ENCODE data around the gene FOXJ3. TPM values are rescaled to one million over a fixed set of nuclear protein-coding genes. Genes with fewer than 3 reads are reported as not detected.

FOXJ3 gene
- total RNA-seq, 6 donors from 2014 or later = 21.6 to 81.4 (median 39.3) TPM

DNA sequence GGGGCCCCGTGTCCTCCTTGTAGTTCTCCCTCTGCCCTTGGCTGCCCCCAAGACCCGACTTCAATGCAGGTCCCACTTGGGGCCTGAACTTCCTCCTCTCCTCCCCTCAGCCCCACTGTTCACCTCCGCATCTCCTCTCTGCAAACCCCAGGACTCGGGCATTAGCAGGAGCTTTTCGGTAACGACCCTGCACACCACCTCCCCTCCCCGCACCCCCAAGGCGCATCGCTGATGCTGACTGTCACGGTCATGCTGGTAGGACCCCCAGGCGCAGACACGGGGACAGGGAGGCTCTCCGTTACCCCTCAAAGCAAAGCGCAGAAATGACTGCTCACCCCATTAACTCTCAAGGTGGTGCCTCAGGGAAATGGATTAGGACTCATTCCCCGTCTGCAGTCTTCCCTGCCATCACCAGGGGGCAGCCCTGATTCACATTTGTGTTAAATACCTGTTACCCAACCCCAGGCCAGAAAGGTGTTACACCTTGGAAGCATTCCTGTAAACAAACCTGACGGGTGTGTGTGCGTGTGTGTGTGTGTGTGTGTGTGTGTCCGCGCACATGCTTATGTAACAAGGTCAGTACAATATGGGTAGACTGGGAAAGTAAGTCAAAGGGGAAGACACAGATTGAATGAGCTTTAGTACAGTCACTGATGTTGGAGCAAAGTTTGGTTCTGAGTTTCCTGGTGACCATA lies 188.3 kb downstream of the FOXJ3 start:
- WGBS, 2 donors = 25 to 39% methylated on average over 12 to 19 of the region's 19 CpGs

DNA sequence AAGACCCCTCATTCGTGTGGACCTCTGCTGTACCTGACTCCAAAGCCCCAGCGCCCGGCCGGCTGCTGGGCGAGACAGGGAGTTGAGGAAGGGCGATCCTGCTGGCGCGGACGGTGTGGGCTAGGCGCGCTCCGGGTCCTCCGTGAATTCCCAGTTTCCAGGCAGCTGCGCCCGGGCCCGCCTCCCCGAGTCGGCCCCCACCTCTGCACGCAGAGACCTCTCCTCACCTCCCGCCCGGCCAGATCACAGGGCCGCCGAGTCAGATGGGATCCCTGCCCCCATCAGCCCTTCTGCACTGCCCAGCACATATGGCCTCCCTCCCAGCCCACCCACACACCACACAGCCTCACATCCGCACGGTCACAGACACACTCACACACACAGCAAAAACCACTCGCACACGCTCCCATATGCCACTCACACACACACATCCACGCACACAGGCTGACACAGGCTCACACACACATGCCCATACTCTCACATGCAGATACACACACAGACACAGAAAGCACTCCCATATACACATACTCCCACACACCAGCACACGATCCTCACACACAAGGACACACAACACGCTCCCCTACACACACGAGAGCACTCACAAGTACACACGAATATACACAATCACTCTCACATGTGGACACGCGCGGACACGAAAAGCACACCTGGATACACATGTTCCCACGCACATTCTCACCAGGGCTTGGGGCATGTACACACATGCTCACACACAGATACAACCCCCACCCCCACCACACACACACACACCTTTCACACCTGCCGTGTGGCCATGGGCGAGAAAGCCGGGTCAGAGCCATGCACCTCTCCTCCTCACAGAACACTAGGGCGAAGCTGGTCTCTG lies 189.0 kb downstream of the FOXJ3 start:
- ATAC-seq (ENCODE audit: low FRiP score in 2 of 2) (no peak), DNase-seq (peak in 1 of 2 donors; percentile 77)
- Histone ChIP-seq H3K4me3 (no peak overlapping the region), H3K9me3 (no peaks in the 10 kb centered on the region), H3K36me3 (no peaks in the 10 kb centered on the region), H3K27me3 (no peaks in the 10 kb centered on the region), H3K4me1 (peaks cover 0 to 18% (median 7%) of the 10 kb centered on the region in 4 donors), H3K27ac (no peak overlapping the region)
- WGBS, 2 donors = 74% methylated on average over 23 to 41 of the region's 41 CpGs
- TF ChIP-seq EP300 (IDR thresholded peaks at IDR 0.05) (no peak), POLR2A (IDR thresholded peaks at IDR 0.05) (no peak), POLR2AphosphoS5 (IDR thresholded peaks at IDR 0.05) (no peak)
- TF ChIP-seq, protein P1, sequence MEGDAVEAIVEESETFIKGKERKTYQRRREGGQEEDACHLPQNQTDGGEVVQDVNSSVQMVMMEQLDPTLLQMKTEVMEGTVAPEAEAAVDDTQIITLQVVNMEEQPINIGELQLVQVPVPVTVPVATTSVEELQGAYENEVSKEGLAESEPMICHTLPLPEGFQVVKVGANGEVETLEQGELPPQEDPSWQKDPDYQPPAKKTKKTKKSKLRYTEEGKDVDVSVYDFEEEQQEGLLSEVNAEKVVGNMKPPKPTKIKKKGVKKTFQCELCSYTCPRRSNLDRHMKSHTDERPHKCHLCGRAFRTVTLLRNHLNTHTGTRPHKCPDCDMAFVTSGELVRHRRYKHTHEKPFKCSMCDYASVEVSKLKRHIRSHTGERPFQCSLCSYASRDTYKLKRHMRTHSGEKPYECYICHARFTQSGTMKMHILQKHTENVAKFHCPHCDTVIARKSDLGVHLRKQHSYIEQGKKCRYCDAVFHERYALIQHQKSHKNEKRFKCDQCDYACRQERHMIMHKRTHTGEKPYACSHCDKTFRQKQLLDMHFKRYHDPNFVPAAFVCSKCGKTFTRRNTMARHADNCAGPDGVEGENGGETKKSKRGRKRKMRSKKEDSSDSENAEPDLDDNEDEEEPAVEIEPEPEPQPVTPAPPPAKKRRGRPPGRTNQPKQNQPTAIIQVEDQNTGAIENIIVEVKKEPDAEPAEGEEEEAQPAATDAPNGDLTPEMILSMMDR (IDR thresholded peaks at IDR 0.05) = no peak

More for the DNA sequence above, 188.3 kb downstream of the FOXJ3 start:
- ATAC-seq (ENCODE audit: low FRiP score in 2 of 2) (peak; percentile 73 to 88), DNase-seq (peak in 1 of 2 donors; percentile 82)
- H3K4me3 ChIP-seq = no peak overlapping the region
- H3K9me3 ChIP-seq = no peaks in the 10 kb centered on the region
- H3K4me1 ChIP-seq = peaks cover 0 to 18% (median 6%) of the 10 kb centered on the region in 4 donors
- H3K27ac ChIP-seq = no peak overlapping the region
- no peaks in the 10 kb centered on the region for H3K36me3 ChIP-seq
- TF ChIP-seq, protein P1 (IDR thresholded peaks at IDR 0.05) = peak; percentile 81 to 95 (median 88)
- TF ChIP-seq EP300 (IDR thresholded peaks at IDR 0.05) (peak in 1 of 4 donors; percentile 69), POLR2AphosphoS5 (IDR thresholded peaks at IDR 0.05) (no peak)
- no peaks in the 10 kb centered on the region for H3K27me3 ChIP-seq

DNA sequence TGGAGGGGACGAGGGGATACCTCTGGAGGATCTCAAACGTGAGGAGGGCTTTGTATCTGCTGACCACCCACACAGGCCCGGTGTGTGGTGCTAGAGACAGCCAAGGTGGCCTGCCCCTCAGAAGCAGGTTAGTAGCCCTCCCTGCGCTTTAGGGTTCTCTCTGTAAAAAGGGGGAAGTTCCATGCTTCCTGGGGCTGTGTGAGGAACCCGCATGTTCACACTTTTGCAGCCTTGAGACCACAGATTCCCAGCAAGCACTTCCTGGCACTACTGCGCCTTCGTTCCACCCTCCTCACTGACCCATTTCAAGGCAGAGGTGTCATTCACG lies 189.7 kb downstream of the FOXJ3 start:
- Histone ChIP-seq H3K4me1 (peaks cover 0 to 18% (median 9%) of the 10 kb centered on the region in 4 donors), H3K27ac (no peak overlapping the region), H3K9me3 (no peaks in the 10 kb centered on the region), H3K27me3 (no peaks in the 10 kb centered on the region), H3K36me3 (no peaks in the 10 kb centered on the region), H3K4me3 (no peak overlapping the region)
- TF ChIP-seq, protein P1 (IDR thresholded peaks at IDR 0.05) = no peak
- no peak for TF ChIP-seq EP300 (IDR thresholded peaks at IDR 0.05)
- TF ChIP-seq POLR2AphosphoS5 (IDR thresholded peaks at IDR 0.05) = no peak
- no peak for TF ChIP-seq POLR2A (IDR thresholded peaks at IDR 0.05)
- 67 to 72% methylated on average over 3 to 8 of the region's 8 CpGs for WGBS, 2 donors
- ATAC-seq (ENCODE audit: low FRiP score in 2 of 2) (no peak), DNase-seq (no peak)

DNA sequence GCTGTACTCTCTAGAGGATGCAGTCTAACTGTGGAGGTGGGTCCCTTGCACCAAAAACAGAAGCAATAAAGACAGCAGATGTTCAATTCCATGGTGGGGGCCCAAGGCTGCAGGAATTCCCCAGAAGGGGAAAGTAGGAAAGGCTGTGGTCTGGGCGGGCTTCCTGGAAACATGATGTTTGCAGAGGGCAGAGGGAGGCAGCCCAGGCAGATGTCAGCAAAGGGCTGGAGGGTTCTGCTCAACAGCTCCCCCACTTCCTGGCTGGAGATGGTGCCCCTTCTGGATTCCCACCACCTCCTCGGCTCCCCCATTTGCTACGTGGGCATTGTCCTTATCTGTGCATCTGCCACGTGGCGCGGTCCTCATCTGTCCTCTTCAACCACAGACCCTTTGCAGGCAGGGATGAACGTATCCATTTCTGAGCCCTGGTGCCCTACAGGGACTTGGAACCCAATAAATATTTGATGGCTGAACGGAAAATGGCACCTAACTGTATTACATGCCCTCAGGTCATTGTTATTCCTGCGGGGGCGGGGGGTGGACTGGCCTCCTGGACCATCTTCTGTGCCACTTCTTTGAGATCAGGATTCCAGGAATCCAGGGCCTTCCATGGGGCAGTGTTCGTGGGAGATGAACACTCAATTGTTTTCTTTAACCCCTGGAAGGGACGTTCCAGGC lies 190.2 kb downstream of the FOXJ3 start:
- no peak for ATAC-seq (ENCODE audit: low FRiP score in 2 of 2)
- 76 to 80% methylated on average over 10 to 12 of the region's 12 CpGs for WGBS, 2 donors
- no peak overlapping the region for H3K27ac ChIP-seq
- TF ChIP-seq, protein P1 (IDR thresholded peaks at IDR 0.05) = no peak
- TF ChIP-seq EP300 (IDR thresholded peaks at IDR 0.05) = no peak
- no peak for TF ChIP-seq POLR2AphosphoS5 (IDR thresholded peaks at IDR 0.05)
- TF ChIP-seq POLR2A (IDR thresholded peaks at IDR 0.05) = no peak
- H3K4me1 ChIP-seq = peaks cover 0 to 18% (median 10%) of the 10 kb centered on the region in 4 donors
- H3K4me3 ChIP-seq = no peak overlapping the region
- H3K9me3 ChIP-seq = no peaks in the 10 kb centered on the region
- no peaks in the 10 kb centered on the region for H3K36me3 ChIP-seq
- DNase-seq = no peak
- no peaks in the 10 kb centered on the region for H3K27me3 ChIP-seq
